Activated naive CD4-positive, alpha-beta T cell treated with anti-CD3 and anti-CD28 coated beads, Interleukin-2, amount 50 U/mL, for 24 hours (primary cell): Measurements from ENCODE around the gene NUMBL.

Source experiments
- H3K27ac Mint-ChIP-seq: one replicate; pipeline ENCODE4 v1.8.0; 2021; ENCODE audit warnings: mild to moderate bottlenecking, mixed read lengths
- H3K27me3 Mint-ChIP-seq: one replicate; pipeline ENCODE4 v1.8.0; 2021; ENCODE audit warnings: mixed read lengths
- H3K36me3 Mint-ChIP-seq: one replicate; pipeline ENCODE4 v1.8.0; 2021; ENCODE audit warnings: mixed read lengths
- H3K4me1 Mint-ChIP-seq: one replicate; pipeline ENCODE4 v1.8.0; 2021; ENCODE audit warnings: mixed read lengths
- H3K4me3 Mint-ChIP-seq: one replicate; pipeline ENCODE4 v1.8.0; 2021; ENCODE audit warnings: mild to moderate bottlenecking, mixed read lengths
- H3K9me3 Mint-ChIP-seq: one replicate; pipeline ENCODE4 v1.8.0; 2021; ENCODE audit warnings: mixed read lengths

The NUMBL gene

DNA sequence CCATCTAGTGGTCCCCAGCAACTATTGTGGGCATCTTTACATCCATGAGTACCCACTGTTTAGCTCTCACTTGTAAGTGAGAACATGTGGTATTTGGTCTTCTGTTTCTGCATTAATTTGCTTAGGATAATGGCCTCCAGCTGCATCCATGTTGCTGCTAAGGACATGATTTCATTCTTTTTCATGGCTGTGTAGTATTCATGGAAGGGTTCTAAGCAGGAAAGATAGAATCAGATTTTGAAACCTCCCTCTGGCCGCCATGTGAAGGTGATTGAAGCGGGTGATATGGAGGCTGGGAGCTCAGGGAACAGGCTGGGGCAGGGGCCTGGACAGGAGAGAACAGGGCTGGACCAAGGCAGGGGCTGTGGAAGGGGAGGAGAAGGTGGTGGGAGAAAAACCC lies 69.2 kb downstream of the NUMBL start:
- peaks cover 23% of the 10 kb centered on the region for H3K4me1 Mint-ChIP-seq
- H3K27ac Mint-ChIP-seq, result peak overlapping the region; percentile 24

DNA sequence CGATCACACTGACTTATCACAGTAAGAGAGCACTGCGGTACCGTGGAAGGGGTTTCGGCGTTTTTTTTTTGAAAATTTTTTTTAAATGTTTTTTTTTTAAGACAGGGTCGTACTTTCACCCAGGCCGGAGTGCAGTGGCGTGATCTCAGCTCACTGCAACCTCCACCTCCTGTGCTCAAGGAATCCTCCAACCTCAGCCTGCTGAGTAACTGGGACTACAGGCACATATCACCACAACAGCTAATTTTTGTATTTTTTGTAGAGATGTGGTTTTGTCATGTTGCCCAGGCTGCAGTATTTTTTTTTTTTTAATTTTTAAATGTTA lies 70.3 kb downstream of the NUMBL start:
- H3K27me3 Mint-ChIP-seq, result no peaks in the 10 kb centered on the region
- peak overlapping the region; percentile 89 for H3K27ac Mint-ChIP-seq
- H3K4me3 Mint-ChIP-seq, result no peak overlapping the region
- H3K36me3 Mint-ChIP-seq, result peaks cover 22% of the 10 kb centered on the region
- H3K4me1 Mint-ChIP-seq, result peaks cover 31% of the 10 kb centered on the region
- H3K9me3 Mint-ChIP-seq, result no peaks in the 10 kb centered on the region

More for the DNA sequence above, 69.2 kb downstream of the NUMBL start:
- Mint-ChIP-seq H3K27me3 (no peaks in the 10 kb centered on the region), H3K4me3 (no peak overlapping the region), H3K36me3 (peaks cover 24% of the 10 kb centered on the region), H3K9me3 (no peaks in the 10 kb centered on the region)

DNA sequence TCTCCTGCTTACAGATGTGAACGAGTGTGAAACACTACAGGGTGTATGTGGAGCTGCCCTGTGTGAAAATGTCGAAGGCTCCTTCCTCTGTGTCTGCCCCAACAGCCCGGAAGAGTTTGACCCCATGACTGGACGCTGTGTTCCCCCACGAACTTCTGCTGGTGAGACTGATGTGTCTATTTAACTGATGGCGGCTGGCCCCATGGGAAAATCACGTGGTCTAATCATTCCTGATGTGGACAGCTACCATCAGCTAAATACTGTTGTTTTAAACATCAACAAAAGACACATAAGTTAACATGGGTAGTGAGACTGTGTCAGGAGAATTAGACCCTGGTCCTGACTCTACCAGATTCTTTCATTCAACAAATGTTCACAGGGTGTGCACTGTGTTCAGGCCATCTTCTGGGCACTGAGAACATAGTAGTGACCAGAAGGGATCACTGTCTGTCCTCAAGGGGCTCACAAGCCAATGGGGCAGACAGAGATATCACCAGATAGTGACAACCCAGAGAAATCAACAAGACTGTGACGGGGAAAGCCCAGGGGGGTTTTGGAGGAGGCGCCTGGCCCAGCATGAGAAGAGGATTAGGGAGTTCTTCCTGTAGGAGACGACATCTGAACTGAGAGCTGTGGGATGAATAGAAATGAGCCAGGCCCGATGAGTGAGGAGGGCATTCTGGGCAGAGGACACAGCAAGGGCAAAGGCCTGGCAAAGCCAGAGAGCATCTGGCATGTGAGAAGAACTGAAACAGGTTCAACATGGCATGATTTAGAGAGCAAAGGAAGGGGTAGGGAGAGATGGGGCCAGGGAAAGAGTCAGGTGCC lies 70.9 kb downstream of the NUMBL start:
- peaks cover 22% of the 10 kb centered on the region for H3K36me3 Mint-ChIP-seq
- H3K27ac Mint-ChIP-seq, result peak overlapping the region; percentile 89
- no peak overlapping the region for H3K4me3 Mint-ChIP-seq
- H3K4me1 Mint-ChIP-seq, result peaks cover 27% of the 10 kb centered on the region
- no peaks in the 10 kb centered on the region for H3K27me3 Mint-ChIP-seq
- H3K9me3 Mint-ChIP-seq, result no peaks in the 10 kb centered on the region

DNA sequence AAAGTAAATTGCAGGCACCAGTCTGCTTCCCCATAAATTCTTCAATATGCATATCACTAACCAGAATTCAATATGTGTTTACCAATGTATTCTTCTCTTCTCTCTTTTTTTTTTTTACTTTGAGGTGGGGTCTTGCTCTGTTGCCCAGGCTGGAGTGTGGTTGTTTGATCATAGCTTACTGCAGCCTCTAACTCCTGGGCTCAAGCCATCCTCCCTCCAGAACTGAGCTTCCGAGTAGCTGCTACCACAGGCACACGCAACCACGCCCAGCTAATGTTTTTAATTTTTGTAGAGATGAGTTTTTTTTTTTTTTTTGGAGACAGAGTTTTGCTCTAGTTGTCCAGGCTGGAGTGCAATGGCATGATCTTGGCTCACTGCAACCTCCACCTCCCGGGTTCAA lies 72.5 kb downstream of the NUMBL start:
- H3K36me3 Mint-ChIP-seq, result peaks cover 19% of the 10 kb centered on the region
- no peaks in the 10 kb centered on the region for H3K9me3 Mint-ChIP-seq
- peaks cover 34% of the 10 kb centered on the region for H3K4me1 Mint-ChIP-seq
- peak overlapping the region; percentile 88 for H3K27ac Mint-ChIP-seq
- H3K27me3 Mint-ChIP-seq, result no peaks in the 10 kb centered on the region
- H3K4me3 Mint-ChIP-seq, result no peak overlapping the region

DNA sequence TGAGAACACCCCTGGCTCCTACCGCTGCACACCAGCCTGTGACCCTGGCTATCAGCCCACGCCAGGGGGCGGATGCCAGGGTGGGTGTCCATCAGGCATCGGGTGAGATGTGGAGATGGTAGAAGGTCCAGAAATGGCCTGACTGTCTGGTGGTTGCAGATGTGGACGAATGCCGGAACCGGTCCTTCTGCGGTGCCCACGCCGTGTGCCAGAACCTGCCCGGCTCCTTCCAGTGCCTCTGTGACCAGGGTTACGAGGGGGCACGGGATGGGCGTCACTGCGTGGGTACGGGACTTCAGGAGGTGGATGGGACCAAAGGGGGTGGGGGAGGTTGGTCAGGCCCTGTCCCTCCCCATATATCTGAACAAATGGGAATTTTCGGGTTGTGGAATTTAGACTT lies 73.5 kb downstream of the NUMBL start:
- Mint-ChIP-seq H3K4me1 (peaks cover 42% of the 10 kb centered on the region), H3K27me3 (no peaks in the 10 kb centered on the region), H3K4me3 (no peak overlapping the region), H3K9me3 (no peaks in the 10 kb centered on the region), H3K36me3 (peaks cover 19% of the 10 kb centered on the region), H3K27ac (peak overlapping the region; percentile 90)

DNA sequence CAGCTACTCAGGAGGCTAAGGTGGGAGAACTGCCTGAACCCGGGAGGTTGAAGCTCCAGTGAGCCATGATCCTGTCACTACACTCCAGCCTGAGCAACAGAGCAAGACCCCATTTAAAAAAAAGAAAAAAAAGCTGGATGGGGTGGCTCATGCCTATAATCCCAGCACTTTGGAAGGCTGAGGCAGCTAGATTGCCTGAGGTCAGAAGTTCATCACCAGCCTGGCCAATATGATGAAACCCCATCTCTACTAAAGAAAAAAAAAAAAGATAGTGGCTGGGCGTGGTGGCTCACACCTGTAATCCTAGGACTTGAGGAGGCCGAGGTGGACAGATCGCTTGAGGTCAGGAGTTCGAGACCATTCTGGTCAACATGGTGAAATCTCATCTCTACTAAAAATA lies 74.3 kb downstream of the NUMBL start:
- peaks cover 47% of the 10 kb centered on the region for H3K4me1 Mint-ChIP-seq
- peak overlapping the region; percentile 100 for H3K27ac Mint-ChIP-seq
- H3K27me3 Mint-ChIP-seq, result no peaks in the 10 kb centered on the region
- H3K9me3 Mint-ChIP-seq, result no peaks in the 10 kb centered on the region
- H3K36me3 Mint-ChIP-seq, result peaks cover 15% of the 10 kb centered on the region
- H3K4me3 Mint-ChIP-seq, result peak overlapping the region; percentile 100
